Mucosa of gallbladder (tissue), 1 donor: ENCODE results near the gene SECTM1. TPM values are rescaled to one million over a fixed set of nuclear protein-coding genes. Genes with fewer than 3 reads are reported as not detected.

Experiments used
- DNase-seq: peaks from one replicate; pipeline ENCODE4 v3.0.0-alpha.2; 2020; ENCODE audit warnings: low spot score
- total RNA-seq: library from RNA; stranded (reverse); gene quantifications from one replicate; pipeline ENCODE4 v1.2.1, GENCODE V29; 2021
- donor health status: DM: no; HTN: no; CAD: no.

Gene SECTM1
- total RNA-seq, 1 donor from 2014 or later: 8.5 TPM

GRCh38 chr17:82280537-82280936 lies 53.0 kb downstream of the SECTM1 start:
- no peak for DNase-seq

GRCh38 chr17:82278786-82279391 lies 54.7 kb downstream of the SECTM1 start:
- no peak for DNase-seq

GRCh38 chr17:82278308-82278707 lies 55.3 kb downstream of the SECTM1 start:
- DNase-seq: no peak

GRCh38 chr17:82277851-82278250 lies 55.7 kb downstream of the SECTM1 start:
- DNase-seq: no peak

GRCh38 chr17:82276938-82277337 lies 56.6 kb downstream of the SECTM1 start:
- DNase-seq: no peak

- DNase-seq: no peak
Observed at GRCh38 chr17:82275326-82275725, 58.2 kb downstream of the SECTM1 start.

GRCh38 chr17:82274134-82275020 lies 59.2 kb downstream of the SECTM1 start:
- DNase-seq: no peak

- DNase-seq: peak; percentile 92
Observed at GRCh38 chr17:82273327-82274133, 60.0 kb downstream of the SECTM1 start, which contains the start of gene CSNK1D. TSS of gene CSNK1D (minus strand) at chr17:82273700. CDS start at chr17:82273381, 319 bp downstream.

- no peak for DNase-seq
Observed at GRCh38 chr17:82272495-82273326, 60.9 kb downstream of the SECTM1 start.

- no peak for DNase-seq
Observed at GRCh38 chr17:82271401-82271800, 62.2 kb downstream of the SECTM1 start.

Other genes with a start within 250 kb of the SECTM1 start
- 181 TPM for gene FASN, start 235.5 kb downstream of the SECTM1 start, total RNA-seq
- gene CCDC57, start 120.9 kb downstream of the SECTM1 start, total RNA-seq: 56.9 TPM
- 95.7 TPM for gene SLC16A3, start 104.7 kb downstream of the SECTM1 start, total RNA-seq
- 161 TPM for gene CSNK1D, start 60.1 kb downstream of the SECTM1 start, total RNA-seq
- 12.0 TPM for gene CD7, start 16.2 kb downstream of the SECTM1 start, total RNA-seq
- not detected for gene TEX19, start 25.5 kb upstream of the SECTM1 start, total RNA-seq
- gene UTS2R, start 38.0 kb upstream of the SECTM1 start, total RNA-seq: not detected
- 55.1 TPM for gene HEXD, start 84.6 kb upstream of the SECTM1 start, total RNA-seq
- 45.6 TPM for gene OGFOD3, start 84.8 kb upstream of the SECTM1 start, total RNA-seq
- gene CYBC1, start 117.0 kb upstream of the SECTM1 start, total RNA-seq: 114 TPM
- 80.0 TPM for gene NARF, start 125.0 kb upstream of the SECTM1 start, total RNA-seq
- gene FOXK2, start 186.0 kb upstream of the SECTM1 start, total RNA-seq: 51.0 TPM